T-helper 2 cell treated with Interferon-gamma antibody and Interleukin-4, amounts not matched to agents 100 ng/mL and 5 ng/mL, for 36 hours (primary cell): ENCODE results near the gene PCDH17. TPM values are rescaled to one million over a fixed set of nuclear protein-coding genes. Genes with fewer than 3 reads are reported as not detected.

ENCODE experiments used
- intact Hi-C: fragments of 100-400 bp; cut with micrococcal nuclease; formaldehyde crosslinking; loops from one replicate; pipeline ENCODE4 v1.15.1; 2023
- total RNA-seq: library from RNA; stranded (reverse); gene quantifications from 2 replicates; pipeline ENCODE4 v1.2.3, GENCODE V29; 2022

Gene PCDH17, protein sequence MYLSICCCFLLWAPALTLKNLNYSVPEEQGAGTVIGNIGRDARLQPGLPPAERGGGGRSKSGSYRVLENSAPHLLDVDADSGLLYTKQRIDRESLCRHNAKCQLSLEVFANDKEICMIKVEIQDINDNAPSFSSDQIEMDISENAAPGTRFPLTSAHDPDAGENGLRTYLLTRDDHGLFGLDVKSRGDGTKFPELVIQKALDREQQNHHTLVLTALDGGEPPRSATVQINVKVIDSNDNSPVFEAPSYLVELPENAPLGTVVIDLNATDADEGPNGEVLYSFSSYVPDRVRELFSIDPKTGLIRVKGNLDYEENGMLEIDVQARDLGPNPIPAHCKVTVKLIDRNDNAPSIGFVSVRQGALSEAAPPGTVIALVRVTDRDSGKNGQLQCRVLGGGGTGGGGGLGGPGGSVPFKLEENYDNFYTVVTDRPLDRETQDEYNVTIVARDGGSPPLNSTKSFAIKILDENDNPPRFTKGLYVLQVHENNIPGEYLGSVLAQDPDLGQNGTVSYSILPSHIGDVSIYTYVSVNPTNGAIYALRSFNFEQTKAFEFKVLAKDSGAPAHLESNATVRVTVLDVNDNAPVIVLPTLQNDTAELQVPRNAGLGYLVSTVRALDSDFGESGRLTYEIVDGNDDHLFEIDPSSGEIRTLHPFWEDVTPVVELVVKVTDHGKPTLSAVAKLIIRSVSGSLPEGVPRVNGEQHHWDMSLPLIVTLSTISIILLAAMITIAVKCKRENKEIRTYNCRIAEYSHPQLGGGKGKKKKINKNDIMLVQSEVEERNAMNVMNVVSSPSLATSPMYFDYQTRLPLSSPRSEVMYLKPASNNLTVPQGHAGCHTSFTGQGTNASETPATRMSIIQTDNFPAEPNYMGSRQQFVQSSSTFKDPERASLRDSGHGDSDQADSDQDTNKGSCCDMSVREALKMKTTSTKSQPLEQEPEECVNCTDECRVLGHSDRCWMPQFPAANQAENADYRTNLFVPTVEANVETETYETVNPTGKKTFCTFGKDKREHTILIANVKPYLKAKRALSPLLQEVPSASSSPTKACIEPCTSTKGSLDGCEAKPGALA (N-terminal part only)
- total RNA-seq = not detected in 2 replicates

DNA sequence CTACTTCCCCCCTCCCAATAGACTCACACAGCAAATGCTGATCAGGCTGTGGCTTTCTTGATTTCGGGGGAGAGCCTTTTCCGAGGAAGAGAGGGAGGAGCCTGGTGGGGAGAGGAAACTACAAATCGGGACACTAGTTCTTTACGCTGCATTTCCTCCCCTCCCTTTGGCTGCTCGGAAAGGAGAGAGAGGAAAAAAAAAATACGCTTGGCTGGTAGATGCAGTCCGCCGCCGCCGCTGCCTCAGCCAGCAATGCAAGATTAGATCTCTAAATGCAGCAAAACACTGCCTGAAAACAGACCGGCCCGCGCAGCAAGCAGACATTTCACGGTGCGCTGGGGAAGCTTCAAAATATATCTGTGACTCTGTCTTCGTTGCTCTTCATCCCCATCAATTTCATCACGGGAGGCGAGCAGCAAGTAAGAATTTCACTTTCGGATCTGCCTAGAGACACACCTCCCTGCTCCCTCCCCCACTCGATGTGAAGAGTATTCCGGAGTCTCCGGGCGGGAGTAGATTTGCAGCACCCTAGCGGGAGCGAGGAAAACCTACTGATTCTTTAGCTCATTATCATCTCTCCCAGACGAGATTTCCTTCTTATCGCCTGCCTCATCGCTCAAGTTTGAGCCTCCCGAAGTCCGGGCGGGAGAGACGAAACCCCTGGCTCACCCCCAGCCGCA, at the start of gene PCDH17:
PCDH17 (plus strand) TSS at position 149 of the 680 bp plus-strand sequence. CDS start 803 bp downstream, outside the sequence.
- intact Hi-C loops = no loop called here

DNA sequence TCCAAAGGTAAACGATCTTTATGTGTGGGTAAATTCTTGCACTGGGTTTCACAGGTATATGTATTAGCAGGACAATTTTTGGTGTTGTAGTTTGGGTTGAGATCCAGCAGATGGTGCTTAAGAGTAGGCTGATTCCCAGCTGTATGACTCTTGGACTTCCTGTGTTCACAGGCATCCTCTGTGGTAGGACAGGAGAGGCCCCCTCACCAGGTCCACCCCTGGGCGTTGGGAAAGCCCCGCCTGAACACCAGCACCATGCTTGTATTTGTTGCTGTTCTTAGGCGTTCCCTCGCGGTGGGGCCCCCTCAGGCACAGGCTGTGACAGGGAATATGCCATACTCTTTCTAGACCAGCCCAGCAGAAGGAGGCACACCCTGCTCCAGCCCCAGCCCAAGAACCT, 49.5 kb upstream of the PCDH17 start:
- intact Hi-C loops = no loop called here

GRCh38 chr13:57583529-57583928, 48.0 kb upstream of the PCDH17 start:
- intact Hi-C loops = no loop called here

DNA sequence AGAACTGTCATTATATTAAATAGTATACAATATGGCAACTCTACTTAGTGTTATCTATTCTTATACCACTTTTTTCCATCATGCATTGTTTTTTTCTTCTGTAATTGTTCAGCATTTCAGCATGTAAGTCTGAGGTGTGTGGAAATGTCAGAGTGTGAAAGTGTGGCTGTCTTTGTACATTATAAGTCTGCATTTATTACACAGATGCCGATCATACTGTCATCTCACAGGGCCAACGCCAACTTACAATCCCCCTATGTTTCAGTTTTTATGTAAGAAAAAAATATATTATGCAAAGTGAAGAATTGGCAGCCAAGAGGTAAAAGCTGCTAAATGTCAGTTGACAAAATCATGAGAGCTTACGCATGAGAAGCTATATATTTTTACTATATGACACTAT, 42.9 kb upstream of the PCDH17 start:
- intact Hi-C loops = no loop called here

GRCh38 chr13:57595775-57596174, 35.8 kb upstream of the PCDH17 start:
- intact Hi-C loops = no loop called here

DNA sequence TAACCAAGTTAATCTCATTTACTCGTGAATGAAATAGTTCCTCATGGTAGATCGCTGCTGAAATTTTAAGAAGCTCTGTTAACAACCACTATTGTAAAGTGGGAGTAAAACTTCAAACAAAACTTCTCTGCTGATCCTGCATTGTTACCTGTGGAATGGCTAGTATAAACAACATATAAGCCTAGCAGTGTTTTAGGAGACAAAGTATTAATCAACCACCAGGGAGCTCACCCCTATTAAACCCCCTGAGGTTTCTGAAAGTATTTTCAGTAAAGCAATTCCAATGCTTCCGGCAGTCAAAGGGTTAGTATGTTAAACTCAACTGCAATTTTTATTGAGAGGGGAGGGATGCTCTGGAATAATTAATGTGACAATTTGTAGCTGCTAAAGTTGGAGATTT, 30.0 kb upstream of the PCDH17 start:
- intact Hi-C loops = no loop called here

DNA sequence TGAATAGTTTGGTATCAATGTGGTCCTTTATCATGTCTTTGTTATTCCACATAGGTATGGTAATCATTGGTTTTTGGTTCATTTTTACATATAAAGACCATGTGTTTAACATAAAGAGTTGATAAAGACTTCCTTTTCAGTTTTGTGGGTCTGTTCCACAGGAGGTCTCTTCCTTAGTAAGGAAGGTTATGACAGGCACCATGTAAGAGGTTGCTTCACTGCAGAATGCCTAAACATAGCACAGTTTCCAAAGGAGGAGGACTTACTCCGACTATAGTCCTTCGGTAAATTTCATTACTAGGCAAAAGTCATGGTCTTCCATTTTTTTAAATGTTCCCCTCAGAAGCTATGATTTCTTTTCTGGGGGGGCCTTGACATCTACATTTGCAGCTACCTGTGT, 27.1 kb upstream of the PCDH17 start:
- intact Hi-C loops = no loop called here

GRCh38 chr13:57611969-57612368, 19.6 kb upstream of the PCDH17 start:
- intact Hi-C loops = no loop called here

DNA sequence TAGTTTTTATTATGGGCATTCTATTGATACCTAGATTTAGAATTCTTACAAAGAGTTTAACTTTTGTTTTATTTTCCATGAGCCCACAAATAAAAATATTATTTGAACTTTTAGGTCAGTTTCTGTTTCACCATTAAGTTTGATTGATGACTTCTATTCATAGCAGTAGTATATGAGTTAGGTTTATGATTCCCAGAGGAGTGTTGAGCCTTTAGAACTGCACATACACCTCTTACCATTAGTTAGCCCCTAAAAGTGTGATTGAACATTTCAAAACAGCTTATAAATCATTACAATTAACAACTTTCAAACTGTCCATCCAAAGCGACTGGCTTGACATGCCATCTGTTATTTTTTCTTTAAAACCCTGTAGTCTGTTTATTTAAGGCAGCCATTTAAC, 19.0 kb upstream of the PCDH17 start:
- intact Hi-C loops = no loop called here

- intact Hi-C loops = loop anchor here (5.0 kb wide), 1 partner anchor 1693 kb away; no protein-coding TSS in a partner anchor
Measured at GRCh38 chr13:57624565-57625435, 6.7 kb upstream of the PCDH17 start.

DNA sequence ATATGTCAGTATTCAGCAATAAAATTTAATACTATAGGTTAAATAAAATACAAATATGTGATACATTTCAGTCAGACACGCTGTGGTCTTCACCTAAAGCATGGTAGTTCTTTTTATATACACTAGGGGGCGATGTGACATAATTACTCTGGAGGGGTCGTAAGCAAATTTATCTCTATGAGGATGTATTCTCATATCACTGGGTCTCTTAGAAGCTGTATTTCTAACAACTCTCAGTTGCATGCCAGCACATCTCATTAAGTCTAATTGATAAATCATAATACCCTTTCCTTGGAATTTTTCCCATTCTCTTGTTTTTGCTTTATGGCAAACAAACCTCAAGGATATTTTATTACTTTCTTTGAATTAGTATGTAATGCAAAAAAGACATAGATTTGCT, 3.9 kb upstream of the PCDH17 start:
- intact Hi-C loops = loop anchor here (5.0 kb wide), 1 partner anchor 1690 kb away; no protein-coding TSS in a partner anchor

GRCh38 chr13:57629391-57629804, 2.1 kb upstream of the PCDH17 start:
- intact Hi-C loops = loop anchor here (5.0 kb wide), 1 partner anchor 1688 kb away; no protein-coding TSS in a partner anchor

GRCh38 chr13:57629821-57630235, 1.7 kb upstream of the PCDH17 start:
- intact Hi-C loops = loop anchor here (5.0 kb wide), 1 partner anchor 1687 kb away; no protein-coding TSS in a partner anchor

DNA sequence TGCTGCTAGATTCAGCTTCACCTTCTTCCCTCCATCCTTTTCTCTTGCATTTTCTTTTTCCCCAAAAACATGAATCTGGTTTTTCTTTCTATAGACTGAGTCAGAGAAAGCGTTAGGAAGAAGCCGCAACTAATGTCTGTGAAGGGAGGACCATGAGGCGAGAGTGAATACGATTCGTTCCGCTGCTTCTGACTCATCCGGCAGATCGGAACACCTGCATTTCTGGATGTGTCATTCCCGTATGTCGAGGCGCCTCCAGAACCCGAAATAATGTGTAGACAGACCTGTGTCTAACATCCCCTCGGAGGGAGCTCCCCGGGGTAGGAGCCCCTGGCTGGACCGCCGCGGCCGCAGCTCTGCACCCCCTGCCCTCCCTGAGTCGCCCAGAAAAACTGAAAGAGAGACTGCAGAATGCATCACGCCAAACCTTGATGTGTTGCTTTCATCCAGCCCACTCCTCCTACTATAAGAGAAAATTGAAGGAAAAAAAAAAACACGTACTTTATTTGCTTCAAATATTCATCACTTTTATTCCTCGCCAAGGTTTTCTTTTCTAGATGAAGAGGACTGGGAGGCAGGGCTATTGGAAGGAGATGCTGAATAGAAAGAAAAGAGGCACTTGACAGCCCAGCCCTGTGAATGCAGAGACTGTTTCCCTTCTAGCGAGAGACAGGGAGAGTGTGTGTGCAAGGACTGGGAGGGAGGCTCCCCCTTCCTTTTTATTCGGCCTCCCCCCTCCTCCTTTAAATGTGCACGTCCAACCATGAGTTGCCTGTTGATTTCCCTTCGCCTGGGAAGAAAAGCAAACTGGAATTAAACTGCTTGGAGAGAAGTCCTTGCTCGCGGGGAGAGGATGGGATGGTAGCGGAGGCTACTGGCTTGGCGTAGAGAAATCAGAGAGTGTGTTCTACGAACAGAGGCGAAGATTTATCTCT, 616 bp upstream of the PCDH17 start:
- intact Hi-C loops = no loop called here

DNA sequence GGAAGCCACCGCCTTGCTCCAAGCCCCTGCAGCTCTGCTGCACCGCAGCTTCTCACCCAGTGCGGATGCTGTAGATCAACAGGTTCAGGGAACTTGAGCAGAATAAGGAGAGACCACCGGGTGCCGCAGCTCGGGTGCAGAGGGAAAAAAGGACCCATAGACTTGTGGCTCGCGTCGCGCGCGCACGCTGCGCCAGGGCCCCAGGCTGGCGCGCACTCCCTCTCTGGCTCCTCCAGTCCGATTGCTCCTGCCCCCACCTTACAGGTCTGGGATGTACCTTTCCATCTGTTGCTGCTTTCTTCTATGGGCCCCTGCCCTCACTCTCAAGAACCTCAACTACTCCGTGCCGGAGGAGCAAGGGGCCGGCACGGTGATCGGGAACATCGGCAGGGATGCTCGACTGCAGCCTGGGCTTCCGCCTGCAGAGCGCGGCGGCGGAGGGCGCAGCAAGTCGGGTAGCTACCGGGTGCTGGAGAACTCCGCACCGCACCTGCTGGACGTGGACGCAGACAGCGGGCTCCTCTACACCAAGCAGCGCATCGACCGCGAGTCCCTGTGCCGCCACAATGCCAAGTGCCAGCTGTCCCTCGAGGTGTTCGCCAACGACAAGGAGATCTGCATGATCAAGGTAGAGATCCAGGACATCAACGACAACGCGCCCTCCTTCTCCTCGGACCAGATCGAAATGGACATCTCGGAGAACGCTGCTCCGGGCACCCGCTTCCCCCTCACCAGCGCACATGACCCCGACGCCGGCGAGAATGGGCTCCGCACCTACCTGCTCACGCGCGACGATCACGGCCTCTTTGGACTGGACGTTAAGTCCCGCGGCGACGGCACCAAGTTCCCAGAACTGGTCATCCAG, 964 bp downstream of the PCDH17 start:
- intact Hi-C loops = no loop called here

DNA sequence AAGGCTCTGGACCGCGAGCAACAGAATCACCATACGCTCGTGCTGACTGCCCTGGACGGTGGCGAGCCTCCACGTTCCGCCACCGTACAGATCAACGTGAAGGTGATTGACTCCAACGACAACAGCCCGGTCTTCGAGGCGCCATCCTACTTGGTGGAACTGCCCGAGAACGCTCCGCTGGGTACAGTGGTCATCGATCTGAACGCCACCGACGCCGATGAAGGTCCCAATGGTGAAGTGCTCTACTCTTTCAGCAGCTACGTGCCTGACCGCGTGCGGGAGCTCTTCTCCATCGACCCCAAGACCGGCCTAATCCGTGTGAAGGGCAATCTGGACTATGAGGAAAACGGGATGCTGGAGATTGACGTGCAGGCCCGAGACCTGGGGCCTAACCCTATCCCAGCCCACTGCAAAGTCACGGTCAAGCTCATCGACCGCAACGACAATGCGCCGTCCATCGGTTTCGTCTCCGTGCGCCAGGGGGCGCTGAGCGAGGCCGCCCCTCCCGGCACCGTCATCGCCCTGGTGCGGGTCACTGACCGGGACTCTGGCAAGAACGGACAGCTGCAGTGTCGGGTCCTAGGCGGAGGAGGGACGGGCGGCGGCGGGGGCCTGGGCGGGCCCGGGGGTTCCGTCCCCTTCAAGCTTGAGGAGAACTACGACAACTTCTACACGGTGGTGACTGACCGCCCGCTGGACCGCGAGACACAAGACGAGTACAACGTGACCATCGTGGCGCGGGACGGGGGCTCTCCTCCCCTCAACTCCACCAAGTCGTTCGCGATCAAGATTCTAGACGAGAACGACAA, 1.8 kb downstream of the PCDH17 start:
- intact Hi-C loops = no loop called here
